ENCODE results near the gene MT1B. TPM values are rescaled to one million over a fixed set of nuclear protein-coding genes. Genes with fewer than 3 reads are reported as not detected.

The MT1B gene
- total and polyA plus RNA-seq, 2 of the 4 experiments (the other 2 are of a cell fraction): not detected

GRCh38 chr16:56610017-56610608 lies 41.6 kb upstream of the MT1B start:
- in situ Hi-C loops (cut with MboI; ENCODE audit: low sequenced_read_pairs): no loop called here
- peak overlapping the region; percentile 52 for H2AFZ ChIP-seq (replicated peaks; ENCODE audit: low read length, poor library complexity)
- POLR2A ChIA-PET (ENCODE audit: unreplicated experiment): no interaction called here
- TF ChIP-seq RCOR1 (IDR thresholded peaks at IDR 0.05; ENCODE audit: insufficient replicate concordance, low read length) (peak; percentile 39), CHD1 (IDR thresholded peaks at IDR 0.05; ENCODE audit: low read depth, low read length) (no peak), MXI1 (IDR thresholded peaks at IDR 0.05; ENCODE audit: borderline replicate concordance, low read depth, low read length) (peak; percentile 19; the same call in 1 of the 2 replicates), MAZ (IDR thresholded peaks at IDR 0.05; ENCODE audit: borderline replicate concordance, low read depth, low read length) (peak; percentile 53; the same call in 1 of the 2 replicates), RFX5 (IDR thresholded peaks at IDR 0.05; ENCODE audit: low read depth, low read length) (no peak), BHLHE40 (IDR thresholded peaks at IDR 0.05; ENCODE audit: low read depth, low read length) (0 out of 2 replicates have a peak, but pooled peaks have one; percentile 32), NFE2L2 (IDR thresholded peaks at IDR 0.05; ENCODE audit: low read depth, low read length) (no peak), RAD21 (IDR thresholded peaks at IDR 0.05; ENCODE audit: low read length) (no peak), MAFK (IDR thresholded peaks at IDR 0.05; ENCODE audit: low read depth, low read length) (no peak), FOS (IDR thresholded peaks at IDR 0.05; ENCODE audit: low read depth, low read length) (peak; percentile 18; the same call in 1 of the 2 replicates), CEBPB (IDR thresholded peaks at IDR 0.05; ENCODE audit: low read depth, low read length) (peak; percentile 60; the same call in 1 of the 2 replicates), POLR2A (IDR thresholded peaks at IDR 0.05; ENCODE audit: low read depth, low read length) (peak; percentile 98)
- TF ChIP-seq, protein P1, sequence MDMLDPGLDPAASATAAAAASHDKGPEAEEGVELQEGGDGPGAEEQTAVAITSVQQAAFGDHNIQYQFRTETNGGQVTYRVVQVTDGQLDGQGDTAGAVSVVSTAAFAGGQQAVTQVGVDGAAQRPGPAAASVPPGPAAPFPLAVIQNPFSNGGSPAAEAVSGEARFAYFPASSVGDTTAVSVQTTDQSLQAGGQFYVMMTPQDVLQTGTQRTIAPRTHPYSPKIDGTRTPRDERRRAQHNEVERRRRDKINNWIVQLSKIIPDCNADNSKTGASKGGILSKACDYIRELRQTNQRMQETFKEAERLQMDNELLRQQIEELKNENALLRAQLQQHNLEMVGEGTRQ (IDR thresholded peaks at IDR 0.05; ENCODE audit: low read depth, low read length): no peak
- TF ChIP-seq, protein P2, sequence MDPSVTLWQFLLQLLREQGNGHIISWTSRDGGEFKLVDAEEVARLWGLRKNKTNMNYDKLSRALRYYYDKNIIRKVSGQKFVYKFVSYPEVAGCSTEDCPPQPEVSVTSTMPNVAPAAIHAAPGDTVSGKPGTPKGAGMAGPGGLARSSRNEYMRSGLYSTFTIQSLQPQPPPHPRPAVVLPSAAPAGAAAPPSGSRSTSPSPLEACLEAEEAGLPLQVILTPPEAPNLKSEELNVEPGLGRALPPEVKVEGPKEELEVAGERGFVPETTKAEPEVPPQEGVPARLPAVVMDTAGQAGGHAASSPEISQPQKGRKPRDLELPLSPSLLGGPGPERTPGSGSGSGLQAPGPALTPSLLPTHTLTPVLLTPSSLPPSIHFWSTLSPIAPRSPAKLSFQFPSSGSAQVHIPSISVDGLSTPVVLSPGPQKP (IDR thresholded peaks at IDR 0.05; ENCODE audit: borderline replicate concordance, low read depth, low read length): no peak
- TF ChIP-seq, protein P3, sequence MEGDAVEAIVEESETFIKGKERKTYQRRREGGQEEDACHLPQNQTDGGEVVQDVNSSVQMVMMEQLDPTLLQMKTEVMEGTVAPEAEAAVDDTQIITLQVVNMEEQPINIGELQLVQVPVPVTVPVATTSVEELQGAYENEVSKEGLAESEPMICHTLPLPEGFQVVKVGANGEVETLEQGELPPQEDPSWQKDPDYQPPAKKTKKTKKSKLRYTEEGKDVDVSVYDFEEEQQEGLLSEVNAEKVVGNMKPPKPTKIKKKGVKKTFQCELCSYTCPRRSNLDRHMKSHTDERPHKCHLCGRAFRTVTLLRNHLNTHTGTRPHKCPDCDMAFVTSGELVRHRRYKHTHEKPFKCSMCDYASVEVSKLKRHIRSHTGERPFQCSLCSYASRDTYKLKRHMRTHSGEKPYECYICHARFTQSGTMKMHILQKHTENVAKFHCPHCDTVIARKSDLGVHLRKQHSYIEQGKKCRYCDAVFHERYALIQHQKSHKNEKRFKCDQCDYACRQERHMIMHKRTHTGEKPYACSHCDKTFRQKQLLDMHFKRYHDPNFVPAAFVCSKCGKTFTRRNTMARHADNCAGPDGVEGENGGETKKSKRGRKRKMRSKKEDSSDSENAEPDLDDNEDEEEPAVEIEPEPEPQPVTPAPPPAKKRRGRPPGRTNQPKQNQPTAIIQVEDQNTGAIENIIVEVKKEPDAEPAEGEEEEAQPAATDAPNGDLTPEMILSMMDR (conservative IDR thresholded peaks at IDR 0.05; ENCODE audit: low read depth, low read length): no peak

More at GRCh38 chr16:56610017-56610608, 41.6 kb upstream of the MT1B start:
- H3K4me3 ChIP-seq (ENCODE audit: insufficient read depth, low read depth, low read length): peak overlapping the region; percentile 35
- peaks cover 11% of the 10 kb centered on the region for H4K20me1 ChIP-seq (ENCODE audit: insufficient read depth, low read length)
- intact Hi-C loops (cut with micrococcal nuclease) (no loop called here), dilution Hi-C loops (cut with HindIII; ENCODE audit: low sequenced_read_pairs, unreplicated experiment) (no loop called here)
- H3K27me3 ChIP-seq (ENCODE audit: control insufficient read depth, insufficient read depth, low read length): no peaks in the 10 kb centered on the region
- peak overlapping the region; percentile 73 for H2AK5ac ChIP-seq (ENCODE audit: low read depth, low read length)
- peak; percentile 97 for DNase-seq
- H3K4me1 ChIP-seq (ENCODE audit: control insufficient read depth, insufficient read depth, low read length): peaks cover 35% of the 10 kb centered on the region
- H4K8ac ChIP-seq (ENCODE audit: low read depth in 2 of 2, low read length in 2 of 2): peak overlapping the region; percentile 37 to 81
- H2BK120ac ChIP-seq (ENCODE audit: low read depth, low read length): peak overlapping the region; percentile 96
- H2BK15ac ChIP-seq (ENCODE audit: low read depth, low read length): peak overlapping the region; percentile 55
- H3K23ac ChIP-seq (ENCODE audit: low read depth, low read length): peak overlapping the region; percentile 89
- CTCF ChIA-PET: interaction anchor here (1.6 kb wide), 1 partner anchor 10 kb away, joined by 4 read pairs; no protein-coding TSS in a partner anchor
- H2BK5ac ChIP-seq (ENCODE audit: low read depth, low read length, poor library complexity, severe bottlenecking): peak overlapping the region; percentile 98
- peak overlapping the region; percentile 28 for H3K9ac ChIP-seq (ENCODE audit: low read depth, low read length)
- ATAC-seq (ENCODE audit: low read depth): peak; percentile 1; the same call in 1 of the 2 replicates
- peak overlapping the region; percentile 78 for H3K4me2 ChIP-seq (ENCODE audit: low read depth, low read length)
- peak overlapping the region; percentile 88 for H4K5ac ChIP-seq (ENCODE audit: low read depth, low read length)
- peak overlapping the region; percentile 71 for H2BK20ac ChIP-seq (ENCODE audit: low read depth, low read length)
- peak overlapping the region; percentile 90 for H4K91ac ChIP-seq (ENCODE audit: insufficient read depth, low read depth, low read length)
- H3K56ac ChIP-seq (ENCODE audit: extremely low read depth, insufficient read depth, low read length): peak overlapping the region; percentile 73
- no peaks in the 10 kb centered on the region for H3K9me3 ChIP-seq (ENCODE audit: control insufficient read depth, insufficient read depth, low read length)
- peak overlapping the region; percentile 82 for H3K4ac ChIP-seq (ENCODE audit: low read depth, low read length)
- peaks cover 2 to 55% of the 10 kb centered on the region in 2 experiments; a peak in 3 of 4 replicates for H3K79me1 ChIP-seq (ENCODE audit: low read depth in 1 of 2, low read length in 2 of 2)
- no peaks in the 10 kb centered on the region for H3K36me3 ChIP-seq (ENCODE audit: control insufficient read depth, insufficient read depth, low read length)
- peak overlapping the region; percentile 83 for H3K14ac ChIP-seq (replicated peaks; ENCODE audit: low read depth, low read length)
- 19% methylated on average over 6 of the region's 10 CpGs; no CpG with 5 or more reads in 1 of the 2 experiments for WGBS, 2 experiments (ENCODE audit: extremely low coverage in 2 of 2, insufficient read length in 1 of 2)
- peak overlapping the region; percentile 70 for H3K27ac ChIP-seq (ENCODE audit: insufficient read depth, low read length)
- peaks cover 23% of the 10 kb centered on the region for H3K9me1 ChIP-seq (ENCODE audit: insufficient read depth, low read length)
- peak overlapping the region; percentile 21 for H2AK9ac ChIP-seq (replicated peaks; ENCODE audit: low read depth, low read length, poor library complexity)
- H3K18ac ChIP-seq (ENCODE audit: low read depth, low read length): peak overlapping the region; percentile 90
- BruUV-seq (replicated peaks): no TSS peak

All from IMR-90 (cell line).